ENCODE measurements around the gene P3H3.

GRCh38 chr12:6849976-6850560 is 21.9 kb downstream of the P3H3 start:
- TF ChIP-seq POLR2A (IDR thresholded peaks at IDR 0.05): no peak
- no peak for TF ChIP-seq CTCF (IDR thresholded peaks at IDR 0.05)
